Skin of body (tissue), 2 donors: ENCODE measurements around the gene CCDC17. TPM values are rescaled to one million over a fixed set of nuclear protein-coding genes. Genes with fewer than 3 reads are reported as not detected.

Experiments
- DNase-seq: peaks from one replicate; lab custom pipeline; 2025; lab: John Stamatoyannopoulos, UW
- total RNA-seq: library from RNA; depleted of rRNA; stranded (reverse); fragments of >200 nt; gene quantifications from one replicate; pipeline ENCODE4 v1.2.3, GENCODE V29; 2014

Gene CCDC17
- total RNA-seq: 0.79 TPM

DNA sequence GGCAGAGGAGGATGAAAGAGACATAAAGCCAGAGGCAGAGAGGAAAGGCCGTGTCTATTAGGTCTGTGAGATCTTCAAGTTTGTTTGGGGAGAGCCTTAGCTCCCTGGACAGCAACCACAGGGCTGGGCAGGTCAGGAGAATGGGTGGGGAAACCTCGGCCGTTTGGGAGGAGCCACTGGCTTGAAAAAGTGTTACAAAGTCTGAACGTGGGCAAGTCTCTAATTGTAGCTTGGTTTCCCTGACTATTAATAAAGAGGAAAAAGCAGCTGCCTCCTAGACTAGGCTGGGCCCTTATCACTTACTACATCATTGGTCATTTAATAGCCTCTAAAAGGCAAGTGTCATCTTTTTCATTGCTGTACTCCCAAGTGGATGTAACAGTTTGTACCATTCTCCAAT, at the start of gene CCDC17:
Gene CCDC17, minus strand, starts transcription at position 83 of the 400 bp plus-strand sequence. CDS start 145 bp downstream, outside the sequence.
- DNase-seq: no peak

GRCh38 chr1:45669859-45670655, 46.2 kb upstream of the CCDC17 start:
- no peak for DNase-seq

DNA sequence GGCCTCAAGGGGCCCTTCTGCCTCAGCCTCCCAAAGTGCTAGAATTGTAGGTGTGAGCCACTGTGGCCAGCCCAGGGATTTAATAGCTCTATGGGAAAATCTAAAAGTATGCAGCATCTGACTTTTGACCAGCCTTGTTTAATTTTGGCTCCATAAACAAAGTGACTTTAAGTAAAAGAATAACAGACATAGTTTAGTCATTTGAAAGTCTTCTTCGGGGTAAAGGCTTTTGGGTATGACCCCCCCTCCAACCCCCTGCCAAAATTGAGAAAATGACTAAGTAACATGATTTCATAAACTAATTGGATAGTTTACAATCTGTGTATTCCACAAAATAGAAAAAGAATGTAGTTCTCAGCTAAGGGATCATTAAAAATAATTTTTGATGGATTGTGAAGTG, 45.5 kb upstream of the CCDC17 start:
- no peak for DNase-seq

- no peak for DNase-seq
These were observed 44.7 kb upstream of the CCDC17 start for GRCh38 chr1:45668526-45668925.

DNA sequence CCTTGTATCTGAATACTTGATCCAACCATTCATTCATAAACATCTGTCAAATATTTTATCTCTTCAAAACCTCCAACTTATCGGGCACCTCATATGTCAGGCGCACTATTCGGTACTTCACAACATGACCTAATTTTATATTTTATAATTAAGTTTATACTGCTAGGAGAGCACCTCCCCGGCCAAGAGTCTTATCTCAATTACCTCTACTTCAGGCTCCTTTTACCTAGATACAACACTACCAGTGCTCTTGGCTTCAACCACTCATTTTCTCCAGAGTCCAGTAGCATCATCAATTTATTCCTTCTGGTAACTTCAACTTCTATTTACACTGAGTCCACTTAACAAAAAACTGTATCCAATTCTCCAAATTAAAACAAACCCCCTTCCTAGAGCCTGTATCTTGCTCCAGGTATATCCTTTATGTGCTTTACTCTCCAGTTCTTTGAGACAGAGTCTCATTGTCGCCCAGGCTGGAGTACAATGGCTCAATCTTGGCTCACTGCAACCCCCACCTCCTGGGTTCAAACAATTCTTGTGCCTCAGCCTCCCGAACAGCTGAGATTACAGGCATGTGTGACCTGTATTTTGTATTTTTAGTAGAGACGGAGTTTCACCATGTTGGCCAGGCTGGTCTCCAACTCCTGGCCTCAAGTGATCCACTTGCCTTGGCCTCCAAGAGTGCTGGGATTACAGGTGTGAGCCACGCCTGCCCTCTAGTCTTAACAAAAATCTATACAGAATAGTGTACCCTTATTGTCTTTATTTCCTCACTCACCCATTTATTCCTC, 43.7 kb upstream of the CCDC17 start:
- DNase-seq: no peak

- no peak for DNase-seq
These were observed 43.0 kb upstream of the CCDC17 start for GRCh38 chr1:45666836-45667235.

GRCh38 chr1:45660336-45660735, 36.5 kb upstream of the CCDC17 start:
- no peak for DNase-seq

DNA sequence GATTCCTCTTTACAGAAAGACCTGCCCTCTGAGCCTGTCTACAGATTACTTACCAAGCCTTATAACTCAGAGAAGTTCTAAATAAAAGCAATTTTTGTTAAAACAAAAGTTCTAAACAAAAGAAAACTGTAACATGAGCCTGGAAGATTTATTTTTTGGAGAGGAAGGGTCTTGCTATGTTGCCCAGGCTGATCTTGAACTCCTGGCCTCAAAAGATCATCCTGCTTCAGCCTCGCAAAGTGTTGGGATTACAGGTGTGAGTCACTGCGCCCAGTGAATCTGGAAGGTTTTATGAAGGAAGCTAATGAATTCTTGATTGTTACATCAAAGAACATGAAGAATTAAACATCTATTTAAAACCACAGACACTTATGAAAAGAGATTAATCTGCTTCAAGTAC, 35.4 kb upstream of the CCDC17 start:
- DNase-seq: no peak

GRCh38 chr1:45658171-45658570, 34.3 kb upstream of the CCDC17 start:
- DNase-seq: no peak

DNA sequence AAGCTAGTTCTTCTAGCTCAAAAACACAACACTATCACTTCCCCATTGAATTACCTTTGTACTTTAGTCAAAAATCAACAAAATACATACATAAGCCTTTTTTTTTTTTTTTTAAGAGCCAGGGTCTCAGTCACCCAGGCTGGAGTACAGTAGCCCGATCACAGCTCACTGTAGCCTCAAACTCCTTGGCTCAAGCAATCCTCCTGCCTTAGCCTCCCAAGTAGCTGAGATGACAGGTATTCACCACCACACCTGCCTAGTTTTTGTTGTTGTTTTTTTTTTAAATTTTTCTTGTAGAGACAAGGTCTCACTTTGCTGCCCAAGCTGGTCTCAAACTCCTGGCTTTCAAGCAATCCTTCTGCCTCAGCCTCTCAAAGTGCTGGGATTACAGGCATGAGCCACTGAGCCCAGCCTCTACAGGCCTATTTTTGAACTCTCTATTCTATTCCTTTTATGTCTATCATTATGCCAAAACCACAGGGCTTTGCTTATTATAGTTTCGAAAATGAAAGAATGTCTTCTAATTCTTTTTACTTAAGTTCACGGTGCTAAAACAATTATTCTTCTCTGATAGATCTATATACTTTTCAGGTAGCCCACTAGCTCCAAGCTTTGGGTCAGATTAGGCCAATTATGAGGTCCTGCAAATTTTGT, 32.8 kb upstream of the CCDC17 start:
- no peak for DNase-seq

DNA sequence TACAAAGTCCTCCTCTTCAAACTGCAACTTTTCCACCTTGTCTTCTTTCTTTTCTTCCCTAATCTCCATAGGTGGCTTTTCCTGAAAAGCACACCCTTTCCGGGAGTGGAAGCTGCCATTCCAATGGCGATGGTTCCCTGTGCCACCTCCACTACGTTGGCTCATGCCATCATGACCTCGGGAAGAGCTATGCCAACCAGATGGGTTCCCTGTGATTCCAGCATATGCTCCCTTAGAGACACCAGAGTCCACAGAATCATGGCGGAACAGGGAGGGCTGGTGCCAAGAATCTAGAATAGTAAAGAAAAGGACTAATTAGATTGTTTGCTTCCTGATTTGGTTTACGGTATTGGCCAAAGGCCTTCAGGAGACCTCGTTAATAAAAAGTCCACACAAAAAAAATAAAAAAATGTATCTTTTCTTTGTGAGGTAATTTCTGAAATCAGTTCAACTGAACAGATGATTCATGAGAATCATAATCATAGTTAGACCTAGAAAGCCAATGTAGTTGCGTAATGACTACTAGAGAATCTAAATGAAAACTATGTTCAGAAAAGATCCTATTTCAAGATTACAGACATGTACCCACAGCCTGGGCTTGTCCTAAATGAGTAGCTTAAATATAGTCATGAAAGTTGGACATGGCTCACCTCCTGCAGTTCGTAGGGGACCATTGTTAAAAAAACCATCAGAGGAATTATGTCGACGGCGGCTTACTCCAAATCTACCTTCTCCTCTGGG, 30.9 kb upstream of the CCDC17 start:
- DNase-seq: no peak

DNA sequence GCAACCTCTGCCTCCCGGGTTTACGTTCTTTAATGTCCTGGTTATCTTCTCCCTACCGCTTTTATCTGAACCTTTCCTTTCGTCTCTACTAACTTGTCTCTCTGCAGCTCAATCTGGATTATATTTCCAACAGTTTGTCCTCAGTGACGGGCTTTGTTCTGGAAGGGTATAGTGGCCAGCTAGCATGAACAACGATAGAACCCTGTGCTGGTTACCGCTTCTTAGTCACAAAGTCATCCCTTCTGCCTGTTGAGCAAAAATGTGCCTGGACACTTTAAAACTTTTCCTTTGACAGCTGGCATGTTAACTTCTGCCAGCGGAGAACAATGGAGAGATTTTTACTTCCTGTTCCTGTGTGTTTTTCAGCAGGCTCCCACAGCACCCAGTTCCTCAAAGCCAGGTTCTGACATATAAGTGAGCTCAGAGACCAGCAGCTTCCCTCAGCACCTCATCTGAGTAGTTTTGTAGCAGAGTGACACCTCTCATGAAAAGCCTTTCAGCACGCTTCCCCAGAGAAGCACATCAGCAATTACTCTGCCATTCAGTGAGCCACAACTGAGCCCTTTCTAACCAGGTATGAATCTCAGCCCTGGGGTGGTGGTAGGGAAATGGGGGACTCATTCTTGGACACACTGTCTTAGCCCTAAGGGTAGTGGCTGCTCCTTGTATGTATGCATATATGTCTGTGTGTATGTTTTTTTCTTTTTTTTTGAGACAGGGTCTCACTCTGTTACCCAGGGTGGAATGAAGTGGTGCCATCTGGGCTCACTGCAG, 23.6 kb upstream of the CCDC17 start:
- no peak for DNase-seq

DNA sequence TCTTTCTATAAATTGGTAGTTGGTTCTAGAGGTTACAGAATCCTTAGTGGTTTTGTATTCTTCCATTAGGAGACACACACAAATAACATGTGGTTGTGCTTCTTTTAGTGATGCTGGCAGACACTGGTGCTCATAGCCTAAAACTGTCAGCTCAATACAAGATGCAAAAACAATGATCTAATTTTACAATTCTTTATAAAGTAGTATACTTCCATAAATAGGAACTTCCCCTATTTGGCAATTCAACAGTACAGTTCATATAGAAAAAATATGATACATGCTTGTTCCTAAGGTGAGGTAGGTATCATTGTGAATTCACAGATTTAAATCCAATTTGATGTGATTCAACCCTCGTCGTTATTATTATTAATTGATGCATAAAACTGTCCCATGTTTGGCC, 20.8 kb upstream of the CCDC17 start:
- no peak for DNase-seq

- no peak for DNase-seq
These were observed 20.1 kb upstream of the CCDC17 start for GRCh38 chr1:45643978-45644377.

- no peak for DNase-seq
These were observed 19.5 kb upstream of the CCDC17 start for GRCh38 chr1:45643321-45643720.

DNA sequence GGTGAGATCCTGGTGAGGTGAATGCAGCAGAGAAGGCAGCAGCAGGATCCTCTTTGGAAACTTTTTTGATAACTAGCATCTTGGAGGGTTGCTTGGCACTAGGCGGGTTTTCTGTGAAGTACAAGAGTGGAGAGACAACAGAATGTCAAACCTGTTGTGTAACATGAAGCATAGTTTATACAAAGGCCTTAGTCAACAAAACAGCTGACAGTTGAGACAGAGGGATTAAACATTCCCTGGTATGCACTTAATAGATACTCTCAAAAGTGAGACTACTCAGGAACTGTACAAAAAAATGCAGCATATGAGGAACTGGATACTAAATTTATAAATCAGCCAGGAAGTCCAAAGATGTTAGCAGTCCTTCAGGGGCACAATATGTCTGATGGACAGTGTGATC, 16.4 kb upstream of the CCDC17 start:
- DNase-seq: no peak

GRCh38 chr1:45635211-45635610, 11.4 kb upstream of the CCDC17 start:
- DNase-seq: no peak

- no peak for DNase-seq
These were observed 6.6 kb upstream of the CCDC17 start for GRCh38 chr1:45630429-45630828.

GRCh38 chr1:45629035-45629434, 5.2 kb upstream of the CCDC17 start:
- no peak for DNase-seq

DNA sequence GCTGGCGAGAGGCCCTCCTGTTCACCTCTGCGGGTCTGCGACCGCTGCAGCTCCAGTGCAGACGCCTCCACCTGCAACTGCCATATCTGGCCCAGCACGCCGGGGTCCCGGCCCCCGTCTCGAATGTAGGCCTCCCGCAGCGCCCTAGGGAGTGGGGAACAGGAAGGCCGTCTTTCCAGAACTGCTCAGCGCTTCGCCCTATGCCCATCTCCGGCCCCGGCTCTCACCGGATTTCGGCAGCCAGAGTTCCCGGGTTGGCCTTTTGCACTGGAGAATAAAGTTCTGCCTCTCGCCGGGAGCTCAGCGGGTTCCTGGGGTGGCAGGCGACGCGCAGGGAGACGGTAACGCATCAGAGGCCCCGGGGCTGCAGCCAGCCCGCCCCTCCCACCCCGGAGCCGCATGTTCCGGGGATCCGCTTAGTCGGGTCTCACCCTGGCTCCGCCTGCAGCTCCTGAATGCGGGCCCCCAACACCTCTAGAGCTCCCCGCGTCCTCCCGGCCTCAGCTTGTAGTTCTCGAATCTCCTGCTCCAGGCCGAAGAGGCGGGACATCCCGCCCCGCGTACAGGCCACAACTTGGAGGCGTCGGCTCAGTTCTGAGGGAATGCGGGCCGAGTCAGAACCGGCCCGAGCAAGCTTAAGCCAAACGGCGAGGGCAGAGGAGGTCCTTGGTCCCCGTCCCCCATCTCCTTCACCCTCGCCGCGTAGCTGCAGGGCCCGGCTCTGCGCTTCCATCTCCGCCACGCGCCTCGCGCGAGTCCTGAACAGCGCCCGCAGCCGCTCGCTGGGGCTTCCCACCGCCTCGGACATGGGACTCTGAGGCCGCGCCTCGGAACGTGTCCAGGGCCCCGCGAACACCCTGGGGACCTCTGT, 1.1 kb downstream of the CCDC17 start:
- DNase-seq: no peak
